Cardiac fibroblast (primary cell): ENCODE measurements around the gene WT1.

Source experiments
- DNase-seq, 2 donors: peaks; one replicate each; pipeline versions ENCODE4 v3.0.0 to v3.0.0-alpha.2; 2010; ENCODE audit warnings: low read depth in 2 of 2
- H3K4me3 ChIP-seq, 2 donors: replicated peaks in 1 of 2; 1 replicate in 1 of 2; 2 replicates in 1 of 2; pipeline ENCODE4 v1.5.1; 2011; ENCODE audit warnings: low read depth in 2 of 2, low read length in 2 of 2, mild to moderate bottlenecking in 2 of 2, moderate library complexity in 1 of 2
- CTCF ChIP-seq: IDR thresholded peaks from one replicate; pipeline ENCODE4 v1.5.1; 2011; ENCODE audit warnings: low read depth, mild to moderate bottlenecking, low read length, inconsistent platforms

WT1 gene

GRCh38 chr11:32341620-32342613, 93.4 kb downstream of the WT1 start:
- TF ChIP-seq CTCF: no peak
- peak in 1 of 2 donors; percentile 63 for DNase-seq
- H3K4me3 ChIP-seq: no peak overlapping the region

GRCh38 chr11:32340181-32340580, 95.2 kb downstream of the WT1 start:
- DNase-seq: no peak
- no peak for TF ChIP-seq CTCF
- no peak overlapping the region for H3K4me3 ChIP-seq
